Central memory CD8-positive, alpha-beta T cell (primary cell): ENCODE results near the gene COLQ.
"Not testable (repeated sequence)": the region's sequence is repeated elsewhere in the genome, so short reads cannot be mapped to it uniquely, and the experiment has no call there.

Experiments used
- ATAC-seq: fragments of 150-1000 bp; cut with Tn5 transposase; replicated peaks from 2 replicates; pipeline ENCODE4 v1.10.0; 2022; ENCODE audit warnings: mild to moderate bottlenecking, moderate FRiP score, moderate number of reproducible peaks; ENCODE audit not compliant: poor library complexity, severe bottlenecking; ENCODE audit errors: extremely low read depth
- DNase-seq, 2 donors: peaks; one replicate each; pipeline ENCODE4 v3.0.0; 2021; ENCODE audit warnings: low spot score in 2 of 2
- H3K27ac Mint-ChIP-seq: one replicate; pipeline ENCODE4 v1.8.0; 2022; ENCODE audit warnings: low read depth, mild to moderate bottlenecking, moderate library complexity, mixed read lengths
- H3K27me3 Mint-ChIP-seq: one replicate; pipeline ENCODE4 v1.8.0; 2022; ENCODE audit warnings: mixed read lengths
- H3K36me3 Mint-ChIP-seq: one replicate; pipeline ENCODE4 v1.8.0; 2022; ENCODE audit warnings: mild to moderate bottlenecking, moderate library complexity, mixed read lengths; ENCODE audit not compliant: insufficient read depth
- H3K4me1 Mint-ChIP-seq: one replicate; pipeline ENCODE4 v1.8.0; 2022; ENCODE audit warnings: mixed read lengths
- H3K4me3 Mint-ChIP-seq: one replicate; pipeline ENCODE4 v1.8.0; 2022; ENCODE audit warnings: mild to moderate bottlenecking, moderate library complexity, mixed read lengths
- H3K9me3 Mint-ChIP-seq: one replicate; pipeline ENCODE4 v1.8.0; 2022; ENCODE audit warnings: mixed read lengths

Gene COLQ

GRCh38 chr3:15420871-15421270, 100.6 kb downstream of the COLQ start:
- no peak for DNase-seq
- Mint-ChIP-seq H3K27me3 (no peaks in the 10 kb centered on the region), H3K36me3 (peaks cover 15% of the 10 kb centered on the region), H3K4me1 (peaks cover 13% of the 10 kb centered on the region), H3K4me3 (no peak overlapping the region), H3K27ac (no peak overlapping the region), H3K9me3 (no peaks in the 10 kb centered on the region)
- no peak for ATAC-seq

GRCh38 chr3:15410966-15411365, 110.5 kb downstream of the COLQ start:
- peaks cover 35% of the 10 kb centered on the region for H3K36me3 Mint-ChIP-seq
- DNase-seq, H3K27ac Mint-ChIP-seq, H3K27me3 Mint-ChIP-seq, H3K4me1 Mint-ChIP-seq, ATAC-seq, H3K4me3 Mint-ChIP-seq, H3K9me3 Mint-ChIP-seq: not testable (repeated sequence)

- Mint-ChIP-seq H3K4me1 (no peaks in the 10 kb centered on the region), H3K27me3 (no peaks in the 10 kb centered on the region), H3K4me3 (no peak overlapping the region), H3K36me3 (peaks cover 28% of the 10 kb centered on the region), H3K27ac (no peak overlapping the region), H3K9me3 (no peaks in the 10 kb centered on the region)
- DNase-seq (no peak), ATAC-seq (no peak)
Observed at GRCh38 chr3:15409774-15410173, 111.7 kb downstream of the COLQ start.

GRCh38 chr3:15409239-15409638, 112.3 kb downstream of the COLQ start:
- ATAC-seq = no peak
- no peak for DNase-seq
- H3K9me3 Mint-ChIP-seq = no peaks in the 10 kb centered on the region
- H3K4me3 Mint-ChIP-seq = no peak overlapping the region
- no peaks in the 10 kb centered on the region for H3K4me1 Mint-ChIP-seq
- no peak overlapping the region for H3K27ac Mint-ChIP-seq
- H3K27me3 Mint-ChIP-seq = no peaks in the 10 kb centered on the region
- peaks cover 24% of the 10 kb centered on the region for H3K36me3 Mint-ChIP-seq

- peaks cover 5% of the 10 kb centered on the region for H3K4me1 Mint-ChIP-seq
- DNase-seq (no peak), ATAC-seq (peak; percentile 32)
- H3K9me3 Mint-ChIP-seq = no peaks in the 10 kb centered on the region
- H3K27ac Mint-ChIP-seq = no peak overlapping the region
- no peaks in the 10 kb centered on the region for H3K27me3 Mint-ChIP-seq
- H3K4me3 Mint-ChIP-seq = no peak overlapping the region
- peaks cover 6% of the 10 kb centered on the region for H3K36me3 Mint-ChIP-seq
Observed at GRCh38 chr3:15405448-15406050, 116.0 kb downstream of the COLQ start.

GRCh38 chr3:15404767-15405166, 116.7 kb downstream of the COLQ start:
- H3K4me1 Mint-ChIP-seq = peaks cover 11% of the 10 kb centered on the region
- H3K36me3 Mint-ChIP-seq = peaks cover 4% of the 10 kb centered on the region
- H3K27me3 Mint-ChIP-seq = no peaks in the 10 kb centered on the region
- no peaks in the 10 kb centered on the region for H3K9me3 Mint-ChIP-seq
- ATAC-seq = no peak
- DNase-seq = no peak
- no peak overlapping the region for H3K4me3 Mint-ChIP-seq
- no peak overlapping the region for H3K27ac Mint-ChIP-seq

- Mint-ChIP-seq H3K27ac (no peak overlapping the region), H3K36me3 (peaks cover 3% of the 10 kb centered on the region), H3K27me3 (no peaks in the 10 kb centered on the region), H3K4me1 (peaks cover 19% of the 10 kb centered on the region), H3K4me3 (no peak overlapping the region), H3K9me3 (no peaks in the 10 kb centered on the region)
- no peak for ATAC-seq
- DNase-seq = no peak
Observed at GRCh38 chr3:15403965-15404364, 117.5 kb downstream of the COLQ start.

GRCh38 chr3:15403495-15403894, 118.0 kb downstream of the COLQ start:
- Mint-ChIP-seq H3K36me3 (peaks cover 2% of the 10 kb centered on the region), H3K9me3 (no peaks in the 10 kb centered on the region), H3K27ac (no peak overlapping the region), H3K27me3 (no peaks in the 10 kb centered on the region), H3K4me1 (peaks cover 19% of the 10 kb centered on the region), H3K4me3 (no peak overlapping the region)
- DNase-seq (no peak), ATAC-seq (no peak)

GRCh38 chr3:15401936-15402335, 119.6 kb downstream of the COLQ start:
- peaks cover 19% of the 10 kb centered on the region for H3K4me1 Mint-ChIP-seq
- H3K27ac Mint-ChIP-seq = no peak overlapping the region
- peaks cover 2% of the 10 kb centered on the region for H3K36me3 Mint-ChIP-seq
- no peaks in the 10 kb centered on the region for H3K27me3 Mint-ChIP-seq
- no peaks in the 10 kb centered on the region for H3K9me3 Mint-ChIP-seq
- ATAC-seq = no peak
- H3K4me3 Mint-ChIP-seq = no peak overlapping the region
- no peak for DNase-seq
